NB4 (cell line): ENCODE measurements around the gene LAMA5.

Source experiments
- DNase-seq: peaks from one replicate; pipeline ENCODE4 v3.0.0; 2010; ENCODE audit warnings: low read depth
- H3K4me3 ChIP-seq: one replicate; pipeline ENCODE4 v1.5.1; 2011; ENCODE audit warnings: mild to moderate bottlenecking, low read depth, low read length, moderate library complexity
- MYC ChIP-seq: IDR thresholded peaks from 2 replicates; pipeline ENCODE4 v1.6.1; 2011; ENCODE audit warnings: low read depth, low read length
- POLR2A ChIP-seq: IDR thresholded peaks from 2 replicates; pipeline ENCODE4 v1.6.1; 2011; ENCODE audit warnings: mild to moderate bottlenecking; ENCODE audit not compliant: insufficient read length; ENCODE audit errors: extremely low read depth
- TF ChIP-seq, protein P1 (sequence below): IDR thresholded peaks from one replicate; pipeline ENCODE4 v1.5.1; 2012; ENCODE audit warnings: low read depth, low read length
- TF ChIP-seq, protein P2 (sequence below): IDR thresholded peaks from 2 replicates; pipeline ENCODE4 v1.6.1; 2011; ENCODE audit warnings: low read depth, low read length

The LAMA5 gene

DNA sequence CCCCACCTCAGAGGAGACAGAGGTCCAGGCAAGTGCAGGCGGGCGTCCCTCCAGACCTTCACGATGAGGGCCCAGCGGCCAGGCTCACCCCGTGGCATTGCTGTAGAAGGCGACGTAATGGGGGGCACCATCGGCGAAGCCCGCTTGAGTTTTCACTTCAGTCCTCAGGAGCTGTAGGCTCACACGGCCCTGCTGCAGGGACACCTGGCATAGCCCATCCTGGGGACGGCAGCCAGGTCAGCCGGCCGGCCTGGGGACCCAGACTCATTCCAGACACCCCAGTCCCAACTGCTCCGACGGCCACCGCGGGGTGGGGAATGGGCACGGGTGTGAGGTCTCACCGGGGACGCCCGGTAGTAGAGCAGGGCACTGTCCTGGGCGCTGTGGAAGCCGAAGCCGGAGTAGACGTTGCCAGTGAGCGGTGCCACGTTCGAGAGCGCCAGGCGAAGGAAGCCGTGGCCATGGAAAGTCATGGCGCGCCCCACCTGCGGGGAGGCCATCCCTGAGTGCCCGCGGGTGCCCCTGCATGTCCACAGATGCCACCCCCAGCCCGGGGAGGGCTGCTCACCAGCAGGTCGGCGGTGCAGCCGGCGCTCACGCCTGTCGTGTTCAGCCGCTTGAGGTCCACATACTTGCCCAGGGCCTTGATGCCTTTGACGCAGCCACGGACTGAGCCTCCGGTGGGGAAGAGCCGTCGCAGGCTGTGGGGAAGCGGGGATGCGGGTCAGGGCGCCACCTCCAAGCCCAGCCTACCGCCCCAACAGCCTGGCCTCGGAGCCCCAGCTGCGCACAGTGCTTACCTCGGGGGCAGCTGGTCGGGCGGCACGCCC is 55.1 kb downstream of the LAMA5 start:
- TF ChIP-seq, protein P1, sequence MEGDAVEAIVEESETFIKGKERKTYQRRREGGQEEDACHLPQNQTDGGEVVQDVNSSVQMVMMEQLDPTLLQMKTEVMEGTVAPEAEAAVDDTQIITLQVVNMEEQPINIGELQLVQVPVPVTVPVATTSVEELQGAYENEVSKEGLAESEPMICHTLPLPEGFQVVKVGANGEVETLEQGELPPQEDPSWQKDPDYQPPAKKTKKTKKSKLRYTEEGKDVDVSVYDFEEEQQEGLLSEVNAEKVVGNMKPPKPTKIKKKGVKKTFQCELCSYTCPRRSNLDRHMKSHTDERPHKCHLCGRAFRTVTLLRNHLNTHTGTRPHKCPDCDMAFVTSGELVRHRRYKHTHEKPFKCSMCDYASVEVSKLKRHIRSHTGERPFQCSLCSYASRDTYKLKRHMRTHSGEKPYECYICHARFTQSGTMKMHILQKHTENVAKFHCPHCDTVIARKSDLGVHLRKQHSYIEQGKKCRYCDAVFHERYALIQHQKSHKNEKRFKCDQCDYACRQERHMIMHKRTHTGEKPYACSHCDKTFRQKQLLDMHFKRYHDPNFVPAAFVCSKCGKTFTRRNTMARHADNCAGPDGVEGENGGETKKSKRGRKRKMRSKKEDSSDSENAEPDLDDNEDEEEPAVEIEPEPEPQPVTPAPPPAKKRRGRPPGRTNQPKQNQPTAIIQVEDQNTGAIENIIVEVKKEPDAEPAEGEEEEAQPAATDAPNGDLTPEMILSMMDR: no peak
- TF ChIP-seq MYC: no peak
- TF ChIP-seq, protein P2, sequence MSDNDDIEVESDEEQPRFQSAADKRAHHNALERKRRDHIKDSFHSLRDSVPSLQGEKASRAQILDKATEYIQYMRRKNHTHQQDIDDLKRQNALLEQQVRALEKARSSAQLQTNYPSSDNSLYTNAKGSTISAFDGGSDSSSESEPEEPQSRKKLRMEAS: no peak
- TF ChIP-seq POLR2A: no peak

DNA sequence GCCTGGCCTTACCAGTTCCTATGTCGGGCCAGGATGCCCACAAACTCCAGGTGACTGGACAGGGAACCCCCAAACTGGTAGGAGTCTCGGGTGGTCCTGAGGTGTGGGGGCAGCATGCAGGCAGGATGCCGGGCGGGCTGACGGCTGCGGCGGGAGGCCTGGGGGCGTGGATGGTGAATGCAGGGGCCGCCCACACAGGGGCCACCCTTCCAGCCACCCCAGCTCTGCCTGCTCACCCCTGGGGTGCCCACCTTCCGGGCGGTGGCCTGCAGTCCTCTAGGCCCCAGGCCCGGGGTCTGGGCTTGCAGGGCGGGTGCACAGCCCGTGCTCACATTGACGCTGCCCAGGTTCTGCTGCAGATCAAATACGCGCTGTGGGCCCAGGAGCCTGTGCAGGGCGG is 56.0 kb downstream of the LAMA5 start:
- TF ChIP-seq POLR2A: no peak
- TF ChIP-seq, protein P1: no peak
- TF ChIP-seq, protein P2: no peak
- TF ChIP-seq MYC: no peak
- no peak for DNase-seq
- no peak overlapping the region for H3K4me3 ChIP-seq

More for the DNA sequence above, 55.1 kb downstream of the LAMA5 start:
- H3K4me3 ChIP-seq: no peak overlapping the region
- no peak for DNase-seq

DNA sequence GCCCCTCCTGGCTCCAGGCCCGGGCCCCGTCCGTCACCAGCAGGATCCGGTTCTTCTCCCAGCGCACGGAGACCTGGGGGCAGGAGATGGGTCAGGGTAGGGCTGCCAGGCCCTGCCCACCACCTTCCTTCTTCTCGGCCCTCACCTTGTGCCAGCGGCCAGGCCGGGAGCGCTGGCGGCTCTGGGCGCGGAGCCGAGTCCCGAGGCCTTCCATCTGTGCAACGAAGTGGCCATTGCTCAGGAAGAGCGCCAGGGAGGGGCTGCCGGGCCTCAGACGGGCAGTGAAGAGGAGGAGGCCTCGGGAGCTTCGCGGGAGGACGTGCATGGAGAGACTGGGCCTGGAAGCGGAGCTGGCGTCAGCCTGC is 56.4 kb downstream of the LAMA5 start:
- TF ChIP-seq, protein P2: no peak
- TF ChIP-seq POLR2A (no peak), MYC (no peak)
- TF ChIP-seq, protein P1: no peak
- H3K4me3 ChIP-seq: no peak overlapping the region
- DNase-seq: no peak

DNA sequence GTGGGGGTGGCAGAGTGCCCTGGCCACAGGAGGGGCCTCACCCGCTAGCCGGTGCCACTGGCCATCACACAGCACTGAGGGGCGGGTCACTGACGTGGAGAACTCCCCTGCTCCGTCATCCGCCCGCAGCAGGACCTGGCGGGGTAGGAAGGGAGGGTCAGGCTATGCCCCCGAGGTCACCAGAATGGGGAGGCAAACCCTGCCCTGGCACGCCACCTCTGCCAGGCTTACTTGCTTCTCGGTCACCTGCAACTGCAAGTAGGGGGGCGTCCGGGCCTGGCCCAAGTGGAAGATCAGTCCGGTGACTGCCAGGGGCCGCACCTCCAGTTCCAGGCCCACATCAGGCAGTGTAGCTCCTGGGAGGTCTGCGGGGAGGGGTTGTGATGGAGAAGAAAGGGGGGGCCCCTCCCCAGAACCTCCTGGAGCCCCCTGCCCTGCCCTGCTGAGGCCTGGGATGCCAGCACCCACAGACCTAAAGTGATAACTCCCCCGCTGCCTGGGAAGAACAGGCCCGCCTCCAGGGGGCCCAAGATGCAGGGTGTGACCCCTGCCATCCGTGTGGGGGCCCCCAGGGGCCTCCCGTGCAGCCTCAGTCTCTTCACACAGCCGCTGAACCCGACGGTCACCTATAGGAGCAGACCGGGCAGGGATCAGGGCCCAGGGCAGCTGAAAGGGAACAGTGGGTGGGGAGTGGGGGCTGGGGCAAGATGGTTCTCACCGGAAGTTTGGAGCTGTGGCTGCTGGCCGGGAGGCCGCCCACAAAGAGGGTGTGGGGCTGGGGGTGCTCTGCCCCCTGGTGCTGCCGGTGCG is 57.0 kb downstream of the LAMA5 start:
- TF ChIP-seq MYC (no peak), POLR2A (no peak)
- TF ChIP-seq, protein P2: no peak
- TF ChIP-seq, protein P1: no peak
- DNase-seq: no peak
- H3K4me3 ChIP-seq: no peak overlapping the region

DNA sequence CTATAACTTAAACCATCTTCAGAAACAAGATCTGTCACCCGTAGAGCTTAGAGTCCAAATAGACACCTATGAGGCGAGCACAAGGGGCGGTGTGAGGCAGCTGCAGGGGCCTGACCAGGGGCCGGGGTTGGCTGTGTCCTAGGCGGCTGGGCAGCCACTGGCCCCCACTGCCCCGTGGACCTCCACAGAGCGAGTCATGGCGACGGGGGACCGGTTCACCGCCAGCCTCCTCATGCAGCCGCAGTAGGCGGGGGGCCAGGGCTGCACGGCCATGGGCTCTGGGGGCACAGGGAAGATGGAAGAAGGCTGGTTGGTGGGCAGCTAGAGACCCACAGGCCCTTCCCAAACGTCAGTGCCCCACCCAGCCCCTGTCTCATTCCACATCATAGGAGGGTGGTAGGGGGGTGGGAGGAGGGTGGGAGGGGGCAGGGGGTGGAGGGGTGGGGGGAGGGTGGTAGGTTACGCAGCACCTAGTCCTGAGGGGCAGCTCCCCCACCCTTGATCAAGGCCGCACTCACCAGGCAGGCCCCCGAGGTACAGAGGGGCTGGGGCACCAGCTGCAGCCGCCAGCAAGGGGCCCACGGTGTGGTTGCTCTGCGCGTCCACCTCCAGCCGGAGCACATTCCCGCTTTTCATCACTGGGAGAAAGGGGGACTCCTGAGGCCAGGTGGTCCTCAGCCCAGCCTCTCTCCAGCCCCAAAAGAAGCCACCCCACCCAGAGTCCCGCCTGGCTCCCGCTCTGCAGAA is 57.7 kb downstream of the LAMA5 start:
- TF ChIP-seq, protein P1: no peak
- TF ChIP-seq MYC: no peak
- TF ChIP-seq, protein P2: no peak
- TF ChIP-seq POLR2A: no peak
- no peak for DNase-seq
- H3K4me3 ChIP-seq: no peak overlapping the region
